Mammary epithelial cell (primary cell): ENCODE measurements around the gene EXOSC5.

Experiments
- EZH2 ChIP-seq: IDR thresholded peaks from 2 replicates; pipeline ENCODE4 v1.6.1; 2012; ENCODE audit warnings: low read length, inconsistent platforms, borderline replicate concordance
- TF ChIP-seq, protein P1 (sequence below), 2 donors: IDR thresholded peaks in 1 of 2; conservative IDR thresholded peaks in 1 of 2; 2 replicates each; pipeline ENCODE4 v1.5.1; 2011 to 2012; ENCODE audit warnings: inconsistent platforms in 2 of 2, low read length in 2 of 2, mild to moderate bottlenecking in 2 of 2, control low read depth in 1 of 2, low read depth in 1 of 2; ENCODE audit not compliant: insufficient read depth in 1 of 2; ENCODE audit errors: extremely low read depth in 1 of 2

DNA sequence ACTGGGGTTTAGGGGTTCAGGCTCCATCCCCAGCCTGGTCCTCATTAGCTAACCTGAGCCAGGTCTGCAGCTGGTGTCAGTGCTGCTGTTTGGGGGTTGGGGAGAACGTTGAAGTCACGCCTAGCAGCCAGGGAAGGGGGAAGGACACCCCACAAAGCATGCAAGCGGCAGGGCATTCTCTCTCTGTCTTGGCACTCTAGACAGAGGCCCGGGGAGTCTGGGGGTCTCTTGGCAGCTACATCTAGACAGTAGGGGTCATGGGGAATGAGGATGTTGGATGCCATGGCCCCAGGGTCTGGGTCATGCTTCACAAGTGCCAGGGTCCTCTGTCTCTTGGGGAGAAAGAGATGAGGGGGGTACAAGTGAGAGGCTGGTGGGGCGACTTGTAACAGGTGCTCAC, 48.4 kb upstream of the EXOSC5 start:
- TF ChIP-seq, protein P1, sequence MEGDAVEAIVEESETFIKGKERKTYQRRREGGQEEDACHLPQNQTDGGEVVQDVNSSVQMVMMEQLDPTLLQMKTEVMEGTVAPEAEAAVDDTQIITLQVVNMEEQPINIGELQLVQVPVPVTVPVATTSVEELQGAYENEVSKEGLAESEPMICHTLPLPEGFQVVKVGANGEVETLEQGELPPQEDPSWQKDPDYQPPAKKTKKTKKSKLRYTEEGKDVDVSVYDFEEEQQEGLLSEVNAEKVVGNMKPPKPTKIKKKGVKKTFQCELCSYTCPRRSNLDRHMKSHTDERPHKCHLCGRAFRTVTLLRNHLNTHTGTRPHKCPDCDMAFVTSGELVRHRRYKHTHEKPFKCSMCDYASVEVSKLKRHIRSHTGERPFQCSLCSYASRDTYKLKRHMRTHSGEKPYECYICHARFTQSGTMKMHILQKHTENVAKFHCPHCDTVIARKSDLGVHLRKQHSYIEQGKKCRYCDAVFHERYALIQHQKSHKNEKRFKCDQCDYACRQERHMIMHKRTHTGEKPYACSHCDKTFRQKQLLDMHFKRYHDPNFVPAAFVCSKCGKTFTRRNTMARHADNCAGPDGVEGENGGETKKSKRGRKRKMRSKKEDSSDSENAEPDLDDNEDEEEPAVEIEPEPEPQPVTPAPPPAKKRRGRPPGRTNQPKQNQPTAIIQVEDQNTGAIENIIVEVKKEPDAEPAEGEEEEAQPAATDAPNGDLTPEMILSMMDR (conservative IDR thresholded peaks at IDR 0.05 in 1 of 2, IDR thresholded peaks at IDR 0.05 in 1 of 2; ENCODE audit: extremely low read depth in 1 of 2, insufficient read depth in 1 of 2, low read depth in 1 of 2, low read length in 2 of 2): no peak
- TF ChIP-seq EZH2: no peak
